PFSK-1 (cell line): Measurements from ENCODE around the gene IGSF9B.

Experiments used
- FOXP2 ChIP-seq: optimal IDR thresholded peaks from 2 replicates; pipeline ENCODE3; 2011; ENCODE audit warnings: borderline replicate concordance, control low read depth, inconsistent platforms; ENCODE audit not compliant: insufficient read depth; ENCODE audit errors: extremely low read length, extremely low read depth
- POLR2AphosphoS5 ChIP-seq: IDR thresholded peaks from 2 replicates; pipeline ENCODE4 v1.6.1; 2012; ENCODE audit warnings: low read depth, mild to moderate bottlenecking, control low read depth, low read length, moderate library complexity
- SIN3A ChIP-seq: IDR thresholded peaks from 2 replicates; pipeline ENCODE4 v1.6.1; 2012; ENCODE audit warnings: mild to moderate bottlenecking, low read length, moderate library complexity, borderline replicate concordance; ENCODE audit not compliant: insufficient read depth
- TAF1 ChIP-seq: IDR thresholded peaks from 2 replicates; pipeline ENCODE4 v1.6.1; 2012; ENCODE audit warnings: low read length, control low read depth, borderline replicate concordance; ENCODE audit not compliant: insufficient read depth
- TF ChIP-seq, protein P1 (sequence below), 2 experiments: IDR thresholded peaks; 2 replicates each; pipeline versions ENCODE4 v1.6.1 to v1.8.0; 2011 to 2012; ENCODE audit warnings: low read depth in 2 of 2, low read length in 2 of 2, control low read depth in 1 of 2, inconsistent platforms in 1 of 2, mild to moderate bottlenecking in 1 of 2, moderate library complexity in 1 of 2; ENCODE audit not compliant: insufficient read depth in 1 of 2

The IGSF9B gene

DNA sequence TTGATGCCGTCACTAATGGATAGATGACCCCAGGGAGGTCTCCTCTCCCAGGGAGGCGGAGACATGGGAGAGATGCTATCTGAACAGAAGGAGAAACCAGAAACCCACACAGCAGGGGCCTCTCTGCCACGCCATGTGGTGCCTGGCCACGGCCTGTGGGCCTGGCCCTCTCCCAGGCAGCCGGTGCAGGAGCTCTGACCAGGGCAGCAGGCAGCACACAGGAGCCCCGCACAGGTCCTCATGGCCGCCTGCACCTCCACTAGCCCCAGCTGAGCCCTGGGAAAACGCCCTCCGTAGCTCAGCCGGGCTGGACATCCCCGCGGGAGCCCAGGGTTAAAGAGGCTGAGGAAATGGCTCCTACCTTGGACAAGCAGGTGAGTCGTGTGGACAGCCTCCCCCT, 19.8 kb downstream of the IGSF9B start:
- TF ChIP-seq FOXP2: no peak
- TF ChIP-seq, protein P1, sequence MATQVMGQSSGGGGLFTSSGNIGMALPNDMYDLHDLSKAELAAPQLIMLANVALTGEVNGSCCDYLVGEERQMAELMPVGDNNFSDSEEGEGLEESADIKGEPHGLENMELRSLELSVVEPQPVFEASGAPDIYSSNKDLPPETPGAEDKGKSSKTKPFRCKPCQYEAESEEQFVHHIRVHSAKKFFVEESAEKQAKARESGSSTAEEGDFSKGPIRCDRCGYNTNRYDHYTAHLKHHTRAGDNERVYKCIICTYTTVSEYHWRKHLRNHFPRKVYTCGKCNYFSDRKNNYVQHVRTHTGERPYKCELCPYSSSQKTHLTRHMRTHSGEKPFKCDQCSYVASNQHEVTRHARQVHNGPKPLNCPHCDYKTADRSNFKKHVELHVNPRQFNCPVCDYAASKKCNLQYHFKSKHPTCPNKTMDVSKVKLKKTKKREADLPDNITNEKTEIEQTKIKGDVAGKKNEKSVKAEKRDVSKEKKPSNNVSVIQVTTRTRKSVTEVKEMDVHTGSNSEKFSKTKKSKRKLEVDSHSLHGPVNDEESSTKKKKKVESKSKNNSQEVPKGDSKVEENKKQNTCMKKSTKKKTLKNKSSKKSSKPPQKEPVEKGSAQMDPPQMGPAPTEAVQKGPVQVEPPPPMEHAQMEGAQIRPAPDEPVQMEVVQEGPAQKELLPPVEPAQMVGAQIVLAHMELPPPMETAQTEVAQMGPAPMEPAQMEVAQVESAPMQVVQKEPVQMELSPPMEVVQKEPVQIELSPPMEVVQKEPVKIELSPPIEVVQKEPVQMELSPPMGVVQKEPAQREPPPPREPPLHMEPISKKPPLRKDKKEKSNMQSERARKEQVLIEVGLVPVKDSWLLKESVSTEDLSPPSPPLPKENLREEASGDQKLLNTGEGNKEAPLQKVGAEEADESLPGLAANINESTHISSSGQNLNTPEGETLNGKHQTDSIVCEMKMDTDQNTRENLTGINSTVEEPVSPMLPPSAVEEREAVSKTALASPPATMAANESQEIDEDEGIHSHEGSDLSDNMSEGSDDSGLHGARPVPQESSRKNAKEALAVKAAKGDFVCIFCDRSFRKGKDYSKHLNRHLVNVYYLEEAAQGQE (IDR thresholded peaks at IDR 0.05; ENCODE audit: insufficient read depth in 1 of 2, low read depth in 2 of 2, low read length in 2 of 2): no peak
- no peak for TF ChIP-seq TAF1
- TF ChIP-seq SIN3A: no peak
- no peak for TF ChIP-seq POLR2AphosphoS5

DNA sequence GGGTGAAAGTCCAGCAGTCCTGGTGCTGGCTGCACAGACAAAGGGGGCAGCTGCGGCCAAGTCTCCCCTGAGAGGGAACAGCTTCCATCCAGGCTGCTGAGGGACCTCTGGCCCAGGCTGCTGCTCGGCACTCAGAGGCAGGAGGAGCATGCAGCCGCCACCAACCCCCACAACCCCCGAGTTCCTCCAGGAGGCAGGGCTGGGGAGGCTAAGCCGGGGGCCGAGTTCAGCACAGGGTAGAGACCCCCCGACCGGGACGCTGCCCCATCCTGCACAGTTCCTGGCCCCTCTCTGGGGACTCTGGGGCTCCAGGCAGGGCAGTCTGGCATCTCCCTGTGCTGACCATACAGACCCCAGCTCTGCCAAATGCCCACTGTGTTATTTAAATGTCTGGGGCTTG, 20.2 kb downstream of the IGSF9B start:
- TF ChIP-seq POLR2AphosphoS5 (no peak), SIN3A (no peak), FOXP2 (no peak), TAF1 (no peak)
- TF ChIP-seq, protein P1 (IDR thresholded peaks at IDR 0.05; ENCODE audit: insufficient read depth in 1 of 2, low read depth in 2 of 2, low read length in 2 of 2): no peak

DNA sequence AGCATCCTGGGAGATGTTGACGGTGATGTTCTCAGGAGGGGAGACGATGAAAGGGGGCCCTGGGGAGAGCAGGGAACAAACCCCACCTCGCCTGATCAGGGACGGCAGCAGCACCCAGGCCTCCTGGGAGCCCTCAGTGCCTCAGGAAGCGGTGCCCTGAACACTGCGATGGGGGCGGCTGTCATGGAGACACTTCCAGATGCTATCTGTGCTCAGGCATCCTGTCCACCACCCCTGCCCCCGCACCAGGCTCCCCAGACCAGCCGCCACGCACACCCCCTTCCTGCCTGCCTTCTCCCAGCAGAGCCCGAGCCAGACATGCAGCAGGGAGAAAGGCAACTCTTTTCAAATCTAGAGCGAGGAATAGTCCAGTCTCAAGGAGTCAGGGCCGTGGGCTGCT, 20.6 kb downstream of the IGSF9B start:
- TF ChIP-seq SIN3A (no peak), TAF1 (no peak), FOXP2 (no peak), POLR2AphosphoS5 (no peak)
- TF ChIP-seq, protein P1 (IDR thresholded peaks at IDR 0.05; ENCODE audit: insufficient read depth in 1 of 2, low read depth in 2 of 2, low read length in 2 of 2): no peak

DNA sequence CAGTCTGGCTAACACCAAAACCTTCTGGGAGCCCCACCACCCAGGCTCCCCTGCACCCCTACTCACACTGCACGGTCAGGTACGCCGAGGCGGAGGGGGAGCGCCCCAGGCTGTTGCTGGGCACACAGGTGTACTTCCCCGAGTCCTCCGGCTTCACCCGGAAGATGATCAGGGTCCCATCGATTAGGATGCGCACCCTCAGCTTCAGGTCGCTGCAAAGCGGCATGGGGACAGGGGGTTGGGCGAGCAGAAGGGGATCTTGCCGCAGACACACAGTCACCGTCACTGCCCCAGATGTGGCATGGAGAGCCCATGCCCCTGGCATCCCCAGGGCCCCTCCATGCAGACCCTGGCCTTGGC, 21.2 kb downstream of the IGSF9B start:
- TF ChIP-seq, protein P1 (IDR thresholded peaks at IDR 0.05; ENCODE audit: insufficient read depth in 1 of 2, low read depth in 2 of 2, low read length in 2 of 2): no peak
- TF ChIP-seq SIN3A (no peak), TAF1 (no peak)

DNA sequence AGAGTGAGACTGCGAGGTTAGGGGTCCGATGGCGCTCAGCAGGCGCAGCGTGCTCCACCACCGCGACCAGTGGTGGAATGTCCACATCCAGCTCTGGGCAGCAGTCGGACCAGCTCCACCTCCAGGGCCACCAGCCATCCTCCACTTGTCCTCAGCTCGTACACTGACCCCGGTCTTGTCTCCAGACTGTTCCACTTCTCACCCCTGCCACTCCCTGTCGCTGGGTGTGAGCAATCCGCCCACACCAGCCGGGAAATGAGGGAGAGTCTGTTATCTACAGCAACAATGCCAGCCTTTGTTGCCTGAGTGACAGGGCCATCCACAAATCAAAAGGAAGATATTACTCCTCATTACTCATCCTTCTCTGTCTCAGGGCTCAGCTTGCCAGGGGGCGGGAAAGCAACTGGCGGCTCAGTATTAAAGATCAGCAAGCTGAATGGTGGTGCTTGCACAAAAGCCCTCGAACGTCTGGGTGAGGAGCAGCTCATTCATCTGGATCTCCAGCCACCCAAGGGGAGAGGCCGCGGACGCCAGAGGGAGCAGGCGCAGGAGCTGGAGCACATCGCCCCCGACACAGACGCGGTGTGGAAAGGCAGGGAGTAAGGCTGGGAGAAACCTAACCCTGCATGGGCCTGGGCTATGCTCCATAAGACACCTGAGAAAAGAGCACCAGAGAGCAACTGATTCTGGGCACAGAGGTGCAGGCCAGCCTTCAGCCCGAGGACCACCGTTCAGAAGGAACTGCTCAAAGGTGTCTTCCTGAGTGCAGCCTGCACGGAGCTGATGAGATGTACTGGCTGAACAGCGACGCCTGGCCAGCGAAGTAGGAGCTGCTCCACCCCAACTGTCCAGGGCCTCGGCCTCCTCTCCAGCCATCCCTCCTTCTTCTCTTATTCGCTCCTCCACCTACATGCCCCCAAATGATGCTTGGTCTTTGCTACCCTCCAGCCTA, 21.9 kb downstream of the IGSF9B start:
- TF ChIP-seq FOXP2 (no peak), SIN3A (no peak), POLR2AphosphoS5 (no peak), TAF1 (no peak)
- TF ChIP-seq, protein P1 (IDR thresholded peaks at IDR 0.05; ENCODE audit: insufficient read depth in 1 of 2, low read depth in 2 of 2, low read length in 2 of 2): no peak
